HK-2 (cell line): Measurements from ENCODE around the gene FCRL1.

ENCODE experiments used
- DNase-seq: peaks from one replicate; pipeline ENCODE4 v3.0.0-alpha.2; 2018; ENCODE audit not compliant: unreplicated experiment

The FCRL1 gene

DNA sequence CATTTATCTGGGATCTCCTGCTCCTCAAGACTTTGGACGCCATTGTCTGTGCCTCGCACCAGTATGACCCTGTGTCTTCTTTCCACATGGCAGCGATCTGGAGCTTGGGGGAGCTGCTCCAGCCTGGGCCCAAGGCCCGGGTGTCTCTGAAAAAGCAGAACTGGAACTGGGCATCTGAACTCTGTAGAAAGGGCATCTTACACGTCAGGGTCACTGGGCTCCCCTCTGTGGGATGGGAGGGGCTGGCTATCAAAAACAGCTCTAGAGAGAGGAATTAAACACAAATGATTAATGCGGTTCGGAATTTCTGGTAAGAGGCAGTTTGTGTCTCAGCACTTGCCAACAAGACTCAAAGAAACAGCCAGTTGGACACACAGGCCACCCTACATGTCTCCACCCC is 16.1 kb downstream of the FCRL1 start:
- DNase-seq, result no peak

DNA sequence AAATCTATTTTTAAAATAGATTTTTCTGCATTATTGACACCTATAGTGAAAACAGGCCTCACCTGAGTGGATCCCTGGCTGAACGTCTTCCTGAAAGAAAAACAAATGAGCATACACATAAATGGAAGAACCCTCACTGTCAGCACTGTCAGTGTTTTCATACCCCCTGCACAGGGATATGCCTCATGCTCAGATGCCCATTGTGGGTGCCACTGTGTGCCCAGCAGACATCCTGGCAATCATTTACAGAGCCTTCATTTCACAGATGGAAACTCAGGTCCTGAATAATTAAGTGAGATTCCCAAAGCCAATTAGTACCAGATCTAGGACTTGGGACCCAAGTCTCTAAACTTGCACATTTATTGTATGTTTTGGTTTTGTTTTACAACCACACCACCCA is 19.9 kb downstream of the FCRL1 start:
- DNase-seq, result no peak

DNA sequence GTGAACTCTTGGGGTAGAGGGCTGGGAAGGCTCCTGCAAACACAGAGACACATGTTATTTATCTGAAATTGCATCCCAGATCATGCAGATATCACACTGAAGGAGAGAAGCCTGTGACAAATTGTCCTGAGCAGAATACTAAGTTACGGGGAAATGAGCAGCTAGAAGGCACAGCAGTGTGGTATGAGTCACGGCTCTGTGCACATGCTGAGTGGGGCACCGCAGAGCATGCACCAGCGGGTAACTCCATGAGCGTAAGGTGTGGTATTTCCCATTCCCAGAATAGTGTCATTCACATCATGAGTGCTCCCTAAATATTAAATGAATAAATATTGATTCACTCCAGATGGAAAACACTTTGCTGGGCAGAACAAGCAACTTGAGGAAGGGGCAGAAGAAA is 21.7 kb downstream of the FCRL1 start:
- peak; percentile 25 for DNase-seq

DNA sequence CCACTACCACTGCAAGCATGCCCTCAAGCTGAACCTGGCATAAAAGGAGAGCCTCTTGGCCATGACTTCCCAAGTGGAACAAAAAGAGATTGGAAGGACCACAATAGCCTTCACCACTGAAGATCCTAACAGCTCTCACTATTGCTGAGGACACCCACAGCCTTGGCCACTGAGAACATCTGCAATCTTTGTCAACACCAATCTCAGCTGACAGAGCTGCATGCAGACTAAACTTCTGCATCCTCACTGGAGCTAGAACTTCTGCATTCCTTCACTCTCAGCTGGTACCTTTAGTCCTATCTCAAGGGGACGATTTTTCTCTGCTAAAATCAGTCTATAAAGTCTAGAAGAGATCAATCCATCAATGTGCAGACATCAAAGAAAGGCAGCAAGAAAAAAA is 34.7 kb downstream of the FCRL1 start:
- DNase-seq, result no peak

- DNase-seq, result no peak
Measured at GRCh38 chr1:157784801-157785200, 35.1 kb downstream of the FCRL1 start.

DNA sequence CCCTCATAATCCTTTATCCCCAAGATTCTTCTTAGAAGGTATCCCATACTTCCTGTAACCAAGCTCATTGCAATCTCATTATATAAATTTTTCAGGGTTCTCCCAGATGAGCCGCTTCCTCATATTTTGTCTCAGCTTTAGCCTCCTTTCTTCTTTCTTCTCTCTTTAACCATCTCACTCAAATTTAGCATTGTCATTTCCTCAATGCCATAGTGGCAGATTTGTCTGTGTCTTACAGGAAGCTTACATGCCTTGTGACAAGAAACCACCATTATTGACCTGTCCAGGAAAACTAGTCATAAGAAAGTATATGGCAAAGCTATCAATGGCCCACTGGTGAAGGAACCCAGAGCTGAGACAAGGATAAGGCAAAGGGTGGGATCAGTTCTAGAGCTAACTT is 37.0 kb downstream of the FCRL1 start:
- DNase-seq, result no peak

GRCh38 chr1:157781048-157781447 is 38.9 kb downstream of the FCRL1 start:
- DNase-seq, result no peak

- DNase-seq, result no peak
Measured at GRCh38 chr1:157776971-157777391, 42.9 kb downstream of the FCRL1 start, which contains the start of gene FCRL2. FCRL2 (minus strand) TSS chr1:157777132; CDS start chr1:157777073, 59 bp downstream.

DNA sequence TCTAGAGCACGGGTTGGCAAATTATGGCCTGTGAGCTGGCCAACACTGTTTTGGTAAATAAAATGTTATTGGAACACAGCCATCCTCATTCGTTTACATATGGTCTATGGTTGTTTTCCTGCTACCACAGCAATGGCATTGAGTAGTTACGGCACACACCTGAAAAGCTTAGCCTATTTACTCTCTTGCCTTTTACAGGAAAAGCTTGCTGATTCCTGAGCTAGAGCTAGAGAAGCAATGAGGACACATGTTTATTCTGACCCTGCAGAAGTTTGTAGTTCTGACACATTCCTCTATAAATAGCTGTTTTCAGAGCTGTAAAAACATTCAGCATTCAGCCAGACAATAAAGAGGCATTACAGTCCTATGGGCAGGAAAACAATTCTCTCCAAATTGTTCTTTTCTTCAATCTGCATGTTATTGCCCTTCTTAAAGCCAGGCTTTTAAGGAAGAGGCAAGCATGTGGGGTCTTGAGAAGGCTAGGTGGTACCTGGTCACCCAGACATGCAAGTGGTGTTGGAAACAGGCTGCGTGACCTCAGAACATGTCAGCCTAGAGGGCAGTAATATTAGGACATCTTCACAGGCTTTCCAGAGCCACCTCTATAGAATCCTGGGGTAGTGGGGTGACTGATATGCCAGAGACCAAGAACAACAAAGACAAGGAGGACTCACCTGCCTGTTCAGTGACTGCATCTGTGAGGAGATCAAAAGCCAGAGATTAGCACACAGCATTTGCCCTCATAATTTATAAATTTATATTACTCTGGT is 44.6 kb downstream of the FCRL1 start:
- no peak for DNase-seq

- DNase-seq, result no peak
Measured at GRCh38 chr1:157774412-157774811, 45.5 kb downstream of the FCRL1 start.

DNA sequence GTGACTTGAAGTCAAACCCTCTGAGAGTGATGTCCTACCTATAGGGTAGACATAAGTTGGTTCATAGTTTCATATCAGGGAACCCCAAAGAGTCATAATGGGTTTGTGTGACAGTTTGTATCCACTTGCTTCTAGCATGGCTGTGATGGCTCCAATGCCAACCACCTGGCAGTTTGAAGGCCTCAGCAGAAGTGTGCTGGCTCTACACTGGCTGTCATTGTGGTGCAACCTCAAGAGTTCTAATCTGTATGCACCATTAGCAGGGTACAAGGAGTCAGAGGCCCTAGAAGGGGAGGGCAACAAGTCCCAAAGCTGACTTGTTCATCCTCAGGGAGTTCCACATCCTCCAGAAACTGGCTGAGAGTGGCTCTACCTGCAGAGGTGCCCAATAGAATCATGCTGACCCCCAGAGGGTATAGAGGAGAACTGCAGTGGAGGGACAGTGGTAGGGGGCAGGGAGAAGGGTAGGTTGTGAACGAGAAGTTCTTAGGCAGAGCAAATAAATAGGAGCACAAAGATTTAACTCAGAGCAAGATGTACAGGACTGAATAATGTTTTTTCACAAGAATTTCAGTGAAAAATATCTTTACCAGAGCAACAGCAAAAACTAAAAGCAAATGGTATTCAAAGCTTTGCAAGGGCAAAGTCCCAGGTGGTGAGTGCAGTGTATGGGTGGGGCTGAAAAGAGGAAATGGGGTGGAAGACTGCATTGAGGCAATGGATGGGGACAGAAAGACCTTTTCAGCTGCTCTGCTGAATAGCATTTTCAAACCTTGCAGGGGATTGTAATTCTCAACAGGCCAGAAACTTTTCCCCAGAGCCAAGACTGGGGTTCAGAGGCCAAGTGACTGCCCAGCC is 46.2 kb downstream of the FCRL1 start:
- no peak for DNase-seq

DNA sequence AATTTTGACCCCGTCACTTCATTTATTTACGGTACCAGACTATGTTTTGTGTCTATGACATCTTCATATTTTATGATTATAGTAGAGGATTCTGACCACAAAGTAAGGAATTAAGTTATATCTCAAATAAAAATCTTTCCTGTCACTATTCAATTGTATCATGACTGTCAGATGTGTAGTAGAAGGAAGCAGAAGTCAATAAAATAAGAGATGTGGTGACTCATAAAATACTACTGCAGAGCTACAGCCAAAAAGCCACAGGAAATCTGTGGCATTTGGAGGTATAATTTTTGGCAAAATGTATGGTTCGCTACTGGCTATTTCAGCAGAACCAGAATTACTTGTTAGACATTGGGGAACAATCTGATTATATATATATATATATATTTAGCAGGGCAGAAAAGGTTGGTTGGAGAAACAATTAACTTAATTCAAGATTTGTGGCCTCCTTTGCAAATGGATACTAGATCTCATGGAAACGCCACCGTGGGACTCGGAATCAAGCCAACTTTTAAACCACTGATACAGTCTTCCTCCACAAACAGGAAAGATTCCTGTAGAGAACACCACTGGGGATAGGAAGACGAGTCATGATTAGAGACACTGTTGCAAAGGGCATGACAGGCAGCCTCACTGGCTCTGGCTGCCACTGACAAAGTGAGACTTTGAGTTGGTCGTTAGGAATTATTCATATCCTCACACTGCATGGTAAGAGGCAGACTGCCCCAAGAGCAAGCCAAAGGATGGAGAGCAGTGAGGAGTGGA is 48.1 kb downstream of the FCRL1 start:
- no peak for DNase-seq

GRCh38 chr1:157770442-157771043 is 49.4 kb downstream of the FCRL1 start:
- DNase-seq, result peak; percentile 6

GRCh38 chr1:157766792-157767191 is 53.1 kb downstream of the FCRL1 start:
- DNase-seq, result no peak

- no peak for DNase-seq
Measured at GRCh38 chr1:157758018-157758417, 61.9 kb downstream of the FCRL1 start.

DNA sequence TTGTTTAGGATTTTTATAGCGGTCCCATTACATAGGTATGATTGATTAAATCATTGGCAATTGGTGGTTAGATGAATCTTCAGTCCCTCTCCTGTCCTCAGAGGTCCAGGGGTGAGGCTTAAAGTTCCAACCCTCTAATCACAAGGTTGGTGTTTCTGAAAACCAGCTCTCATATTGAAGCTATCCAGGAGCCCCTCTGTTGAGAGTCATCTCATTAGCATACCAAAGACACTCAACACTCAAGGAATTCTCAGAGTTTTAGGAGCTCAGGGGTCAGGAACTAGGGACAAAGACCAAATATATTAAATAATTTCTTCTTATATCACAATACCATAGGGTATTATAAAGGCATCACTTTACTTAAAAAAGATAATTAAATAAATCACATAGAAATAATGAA is 66.3 kb downstream of the FCRL1 start:
- no peak for DNase-seq

- no peak for DNase-seq
Measured at GRCh38 chr1:157751283-157751682, 68.6 kb downstream of the FCRL1 start.

GRCh38 chr1:157748262-157748817 is 71.6 kb downstream of the FCRL1 start:
- DNase-seq, result no peak
